Mesothelial cell of epicardium (in vitro differentiated cells): Measurements from ENCODE around the gene ARNT2. TPM values are rescaled to one million over a fixed set of nuclear protein-coding genes. Genes with fewer than 3 reads are reported as not detected.

ENCODE experiments used
- DNase-seq, 2 experiments: peaks; one replicate each; pipeline ENCODE4 v3.0.0; 2021; ENCODE audit warnings: low spot score in 2 of 2; ENCODE audit not compliant: unreplicated experiment in 2 of 2
- H3K27ac Mint-ChIP-seq: 2 replicates; pipeline ENCODE4 v1.8.0; 2021; ENCODE audit warnings: mixed read lengths
- H3K27me3 Mint-ChIP-seq: 2 replicates; pipeline ENCODE4 v1.8.0; 2021; ENCODE audit warnings: low read depth, mixed read lengths
- H3K36me3 Mint-ChIP-seq: 2 replicates; pipeline ENCODE4 v1.8.0; 2021; ENCODE audit warnings: mixed read lengths
- H3K4me1 Mint-ChIP-seq: 2 replicates; pipeline ENCODE4 v1.8.0; 2021; ENCODE audit warnings: mixed read lengths
- H3K4me3 Mint-ChIP-seq: 2 replicates; pipeline ENCODE4 v1.8.0; 2021; ENCODE audit warnings: mild to moderate bottlenecking, moderate library complexity, mixed read lengths
- H3K9me3 Mint-ChIP-seq: 2 replicates; pipeline ENCODE4 v1.8.0; 2021; ENCODE audit warnings: mixed read lengths
- CTCF ChIP-seq: fragments of 200-600 bp; sonication (generic); IDR thresholded peaks from one replicate; pipeline ENCODE4 v1.5.0; 2021; ENCODE audit warnings: antibody characterized with exemption; ENCODE audit not compliant: unreplicated experiment
- total RNA-seq: library from RNA; stranded (reverse); gene quantifications from 3 replicates; pipeline ENCODE4 v1.2.1, GENCODE V29; 2021

Gene ARNT2
- total RNA-seq, 1 donor from 2014 or later: 20.2 TPM

- peak; percentile 67 for TF ChIP-seq CTCF
- H3K27ac Mint-ChIP-seq: no peak overlapping the region
- H3K36me3 Mint-ChIP-seq: peaks cover 20% of the 10 kb centered on the region
- H3K9me3 Mint-ChIP-seq: no peaks in the 10 kb centered on the region
- DNase-seq: peak in 1 of 2 experiments; percentile 65
- H3K27me3 Mint-ChIP-seq: no peaks in the 10 kb centered on the region
- H3K4me3 Mint-ChIP-seq: no peak overlapping the region
- no peaks in the 10 kb centered on the region for H3K4me1 Mint-ChIP-seq
Observed at GRCh38 chr15:80567721-80568157, 163.6 kb downstream of the ARNT2 start.

GRCh38 chr15:80568298-80568697 is 164.1 kb downstream of the ARNT2 start:
- no peaks in the 10 kb centered on the region for H3K27me3 Mint-ChIP-seq
- H3K9me3 Mint-ChIP-seq: no peaks in the 10 kb centered on the region
- no peak for TF ChIP-seq CTCF
- DNase-seq: no peak
- H3K4me1 Mint-ChIP-seq: no peaks in the 10 kb centered on the region
- peaks cover 19% of the 10 kb centered on the region for H3K36me3 Mint-ChIP-seq
- no peak overlapping the region for H3K4me3 Mint-ChIP-seq
- no peak overlapping the region for H3K27ac Mint-ChIP-seq

GRCh38 chr15:80568876-80569605 is 164.9 kb downstream of the ARNT2 start:
- Mint-ChIP-seq H3K4me1 (no peaks in the 10 kb centered on the region), H3K4me3 (no peak overlapping the region), H3K27me3 (no peaks in the 10 kb centered on the region), H3K36me3 (peaks cover 13% of the 10 kb centered on the region), H3K27ac (no peak overlapping the region), H3K9me3 (no peaks in the 10 kb centered on the region)
- no peak for DNase-seq
- TF ChIP-seq CTCF: no peak

GRCh38 chr15:80569656-80570055 is 165.5 kb downstream of the ARNT2 start:
- peaks cover 15% of the 10 kb centered on the region for H3K36me3 Mint-ChIP-seq
- no peaks in the 10 kb centered on the region for H3K27me3 Mint-ChIP-seq
- no peaks in the 10 kb centered on the region for H3K4me1 Mint-ChIP-seq
- H3K9me3 Mint-ChIP-seq: no peaks in the 10 kb centered on the region
- DNase-seq: no peak
- TF ChIP-seq CTCF: no peak
- no peak overlapping the region for H3K4me3 Mint-ChIP-seq
- H3K27ac Mint-ChIP-seq: no peak overlapping the region

GRCh38 chr15:80570553-80570952 is 166.4 kb downstream of the ARNT2 start:
- TF ChIP-seq CTCF: no peak
- Mint-ChIP-seq H3K27me3 (no peaks in the 10 kb centered on the region), H3K27ac (no peak overlapping the region), H3K36me3 (peaks cover 19% of the 10 kb centered on the region), H3K9me3 (no peaks in the 10 kb centered on the region), H3K4me1 (no peaks in the 10 kb centered on the region), H3K4me3 (no peak overlapping the region)
- no peak for DNase-seq
